ENCODE results near the gene SHCBP1L. TPM values are rescaled to one million over a fixed set of nuclear protein-coding genes. Genes with fewer than 3 reads are reported as not detected.
"Not testable (repeated sequence)": the region's sequence is repeated elsewhere in the genome, so short reads cannot be mapped to it uniquely, and the experiment has no call there.

The SHCBP1L gene
- total RNA-seq, 1 experiment from 2014 or later, result not detected

DNA sequence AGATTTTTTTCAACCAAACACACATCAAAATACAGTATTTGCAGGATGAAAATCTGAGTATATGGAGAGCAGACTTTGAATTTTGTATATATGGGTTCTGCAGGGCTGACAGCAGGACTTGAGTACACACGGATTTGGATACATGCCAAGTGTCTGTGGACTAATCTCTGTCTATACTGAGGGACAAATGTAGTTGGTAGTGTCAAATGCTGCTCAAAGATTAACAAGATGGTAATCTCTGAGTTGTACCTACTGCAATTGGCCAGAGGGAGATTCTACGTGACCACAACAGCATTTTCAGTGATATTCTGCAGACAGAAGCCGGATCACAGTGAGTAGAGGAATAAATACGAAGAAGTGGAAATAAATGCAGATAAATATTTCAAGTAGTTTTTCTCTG, 43.4 kb downstream of the SHCBP1L start:
- Histone ChIP-seq H3K9me3 (ENCODE audit: control insufficient read depth, insufficient read depth, low read depth, low read length) (peaks cover 4% of the 10 kb centered on the region; the same call in 1 of the 2 replicates), H3K27me3 (ENCODE audit: control insufficient read depth, insufficient read depth, low read length) (no peaks in the 10 kb centered on the region; the same call in 1 of the 2 replicates), H3K27ac (ENCODE audit: low read length) (no peak overlapping the region), H3K36me3 (ENCODE audit: control insufficient read depth, insufficient read depth, low read length) (no peaks in the 10 kb centered on the region), H3K4me3 (ENCODE audit: low read depth in 2 of 2, low read length in 2 of 2) (no peak overlapping the region), H3K4me1 (ENCODE audit: control insufficient read depth, insufficient read depth, low read length) (no peaks in the 10 kb centered on the region)
- DNase-seq (ENCODE audit: low read depth, low spot score) (no peak), ATAC-seq (no peak)
- in situ Hi-C loops (cut with HindIII; ENCODE audit: low pct_unique_long_range_greater_than_20kb, low sequenced_read_pairs) (no loop called here), intact Hi-C loops (cut with micrococcal nuclease; ENCODE audit: unreplicated experiment) (no loop called here)
- no TSS peak for BruUV-seq (replicated peaks)
- TF ChIP-seq, protein P1, sequence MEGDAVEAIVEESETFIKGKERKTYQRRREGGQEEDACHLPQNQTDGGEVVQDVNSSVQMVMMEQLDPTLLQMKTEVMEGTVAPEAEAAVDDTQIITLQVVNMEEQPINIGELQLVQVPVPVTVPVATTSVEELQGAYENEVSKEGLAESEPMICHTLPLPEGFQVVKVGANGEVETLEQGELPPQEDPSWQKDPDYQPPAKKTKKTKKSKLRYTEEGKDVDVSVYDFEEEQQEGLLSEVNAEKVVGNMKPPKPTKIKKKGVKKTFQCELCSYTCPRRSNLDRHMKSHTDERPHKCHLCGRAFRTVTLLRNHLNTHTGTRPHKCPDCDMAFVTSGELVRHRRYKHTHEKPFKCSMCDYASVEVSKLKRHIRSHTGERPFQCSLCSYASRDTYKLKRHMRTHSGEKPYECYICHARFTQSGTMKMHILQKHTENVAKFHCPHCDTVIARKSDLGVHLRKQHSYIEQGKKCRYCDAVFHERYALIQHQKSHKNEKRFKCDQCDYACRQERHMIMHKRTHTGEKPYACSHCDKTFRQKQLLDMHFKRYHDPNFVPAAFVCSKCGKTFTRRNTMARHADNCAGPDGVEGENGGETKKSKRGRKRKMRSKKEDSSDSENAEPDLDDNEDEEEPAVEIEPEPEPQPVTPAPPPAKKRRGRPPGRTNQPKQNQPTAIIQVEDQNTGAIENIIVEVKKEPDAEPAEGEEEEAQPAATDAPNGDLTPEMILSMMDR (IDR thresholded peaks at IDR 0.05), result no peak
- no peak for TF ChIP-seq POLR2AphosphoS5 (IDR thresholded peaks at IDR 0.05; ENCODE audit: low read depth, low read length)
- TF ChIP-seq TCF7L2 (IDR thresholded peaks at IDR 0.05; ENCODE audit: low read depth, low read length), result no peak
- no peak for TF ChIP-seq SIN3A (IDR thresholded peaks at IDR 0.05; ENCODE audit: borderline replicate concordance, insufficient read depth, low read depth, low read length)
- TF ChIP-seq, protein P2, sequence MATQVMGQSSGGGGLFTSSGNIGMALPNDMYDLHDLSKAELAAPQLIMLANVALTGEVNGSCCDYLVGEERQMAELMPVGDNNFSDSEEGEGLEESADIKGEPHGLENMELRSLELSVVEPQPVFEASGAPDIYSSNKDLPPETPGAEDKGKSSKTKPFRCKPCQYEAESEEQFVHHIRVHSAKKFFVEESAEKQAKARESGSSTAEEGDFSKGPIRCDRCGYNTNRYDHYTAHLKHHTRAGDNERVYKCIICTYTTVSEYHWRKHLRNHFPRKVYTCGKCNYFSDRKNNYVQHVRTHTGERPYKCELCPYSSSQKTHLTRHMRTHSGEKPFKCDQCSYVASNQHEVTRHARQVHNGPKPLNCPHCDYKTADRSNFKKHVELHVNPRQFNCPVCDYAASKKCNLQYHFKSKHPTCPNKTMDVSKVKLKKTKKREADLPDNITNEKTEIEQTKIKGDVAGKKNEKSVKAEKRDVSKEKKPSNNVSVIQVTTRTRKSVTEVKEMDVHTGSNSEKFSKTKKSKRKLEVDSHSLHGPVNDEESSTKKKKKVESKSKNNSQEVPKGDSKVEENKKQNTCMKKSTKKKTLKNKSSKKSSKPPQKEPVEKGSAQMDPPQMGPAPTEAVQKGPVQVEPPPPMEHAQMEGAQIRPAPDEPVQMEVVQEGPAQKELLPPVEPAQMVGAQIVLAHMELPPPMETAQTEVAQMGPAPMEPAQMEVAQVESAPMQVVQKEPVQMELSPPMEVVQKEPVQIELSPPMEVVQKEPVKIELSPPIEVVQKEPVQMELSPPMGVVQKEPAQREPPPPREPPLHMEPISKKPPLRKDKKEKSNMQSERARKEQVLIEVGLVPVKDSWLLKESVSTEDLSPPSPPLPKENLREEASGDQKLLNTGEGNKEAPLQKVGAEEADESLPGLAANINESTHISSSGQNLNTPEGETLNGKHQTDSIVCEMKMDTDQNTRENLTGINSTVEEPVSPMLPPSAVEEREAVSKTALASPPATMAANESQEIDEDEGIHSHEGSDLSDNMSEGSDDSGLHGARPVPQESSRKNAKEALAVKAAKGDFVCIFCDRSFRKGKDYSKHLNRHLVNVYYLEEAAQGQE (IDR thresholded peaks at IDR 0.05; ENCODE audit: insufficient read depth in 1 of 2, low read depth in 2 of 2, low read length in 1 of 2), result no peak
- ChIA-PET CTCF (no interaction called here), POLR2A (no interaction called here)

DNA sequence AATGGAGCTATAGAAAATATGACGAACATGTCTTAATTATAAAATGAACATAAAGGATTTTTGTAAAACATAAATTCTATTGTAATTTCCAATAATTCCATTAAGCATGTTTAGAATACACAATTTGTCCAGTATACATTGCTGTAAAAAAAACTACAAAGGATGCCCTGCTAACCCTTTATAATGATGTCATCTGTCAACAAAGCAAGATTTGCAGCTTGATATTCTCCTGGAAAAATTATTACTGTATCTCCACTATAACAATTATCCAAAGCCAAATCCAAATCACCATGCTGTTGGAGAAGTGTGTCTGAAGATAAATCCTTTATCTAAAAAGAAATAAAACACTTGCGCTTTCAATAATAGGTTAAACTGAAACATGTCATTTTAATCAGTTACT, 47.6 kb downstream of the SHCBP1L start:
- in situ Hi-C loops (cut with HindIII; ENCODE audit: low pct_unique_long_range_greater_than_20kb, low sequenced_read_pairs) (no loop called here), intact Hi-C loops (cut with micrococcal nuclease; ENCODE audit: unreplicated experiment) (no loop called here)
- TF ChIP-seq POLR2AphosphoS5 (IDR thresholded peaks at IDR 0.05; ENCODE audit: low read depth, low read length), result no peak
- TF ChIP-seq, protein P1 (IDR thresholded peaks at IDR 0.05), result no peak
- no peak for TF ChIP-seq SIN3A (IDR thresholded peaks at IDR 0.05; ENCODE audit: borderline replicate concordance, insufficient read depth, low read depth, low read length)
- no peak for TF ChIP-seq TCF7L2 (IDR thresholded peaks at IDR 0.05; ENCODE audit: low read depth, low read length)
- TF ChIP-seq, protein P2 (IDR thresholded peaks at IDR 0.05; ENCODE audit: insufficient read depth in 1 of 2, low read depth in 2 of 2, low read length in 1 of 2), result no peak
- Histone ChIP-seq H3K27me3 (ENCODE audit: control insufficient read depth, insufficient read depth, low read length) (no peaks in the 10 kb centered on the region; the same call in 1 of the 2 replicates), H3K9me3 (ENCODE audit: control insufficient read depth, insufficient read depth, low read depth, low read length) (no peaks in the 10 kb centered on the region), H3K36me3 (ENCODE audit: control insufficient read depth, insufficient read depth, low read length) (no peaks in the 10 kb centered on the region), H3K27ac (ENCODE audit: low read length) (no peak overlapping the region), H3K4me1 (ENCODE audit: control insufficient read depth, insufficient read depth, low read length) (no peaks in the 10 kb centered on the region), H3K4me3 (ENCODE audit: low read depth in 2 of 2, low read length in 2 of 2) (no peak overlapping the region)
- no TSS peak for BruUV-seq (replicated peaks)
- ChIA-PET CTCF (no interaction called here), POLR2A (no interaction called here)
- ATAC-seq (no peak), DNase-seq (ENCODE audit: low read depth, low spot score) (no peak)

DNA sequence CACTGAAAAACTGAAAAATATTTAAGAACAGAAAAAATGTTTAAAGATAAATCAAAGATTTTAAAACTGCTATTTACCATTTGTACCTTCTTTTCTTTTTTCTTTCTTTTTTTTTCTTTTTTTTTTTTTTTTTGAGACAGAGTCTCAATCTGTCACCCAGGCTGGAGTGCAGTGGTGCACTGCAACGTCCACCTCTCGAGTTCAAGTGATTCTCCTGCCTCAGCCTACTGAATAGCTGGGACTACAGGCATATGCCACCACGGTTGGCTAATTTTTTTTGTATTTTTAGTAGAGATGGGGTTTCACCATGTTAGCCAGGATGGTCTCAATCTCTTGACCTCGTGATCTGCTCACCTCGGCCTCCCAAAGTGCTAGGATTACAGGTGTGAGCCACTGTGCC, 51.0 kb downstream of the SHCBP1L start:
- H3K27ac ChIP-seq (ENCODE audit: low read length); H3K9me3 ChIP-seq (ENCODE audit: control insufficient read depth, insufficient read depth, low read depth, low read length); POLR2A ChIA-PET; ATAC-seq; H3K4me3 ChIP-seq (ENCODE audit: low read depth in 2 of 2, low read length in 2 of 2); H3K4me1 ChIP-seq (ENCODE audit: control insufficient read depth, insufficient read depth, low read length); BruUV-seq (replicated peaks); H3K36me3 ChIP-seq (ENCODE audit: control insufficient read depth, insufficient read depth, low read length); H3K27me3 ChIP-seq (ENCODE audit: control insufficient read depth, insufficient read depth, low read length); intact Hi-C loops (cut with micrococcal nuclease; ENCODE audit: unreplicated experiment); DNase-seq (ENCODE audit: low read depth, low spot score); CTCF ChIA-PET; in situ Hi-C loops (cut with HindIII; ENCODE audit: low pct_unique_long_range_greater_than_20kb, low sequenced_read_pairs): not testable (repeated sequence)
